HG02798 (cell line): Measurements from ENCODE around the gene MRPL51.
"Not testable (repeated sequence)": the region's sequence is repeated elsewhere in the genome, so short reads cannot be mapped to it uniquely, and the experiment has no call there.

Experiments
- ATAC-seq: cut with Tn5 transposase; IDR thresholded peaks from one replicate; pipeline ENCODE4 v1.9.1; 2021; ENCODE audit warnings: mild to moderate bottlenecking; ENCODE audit not compliant: unreplicated experiment, poor library complexity

The MRPL51 gene

DNA sequence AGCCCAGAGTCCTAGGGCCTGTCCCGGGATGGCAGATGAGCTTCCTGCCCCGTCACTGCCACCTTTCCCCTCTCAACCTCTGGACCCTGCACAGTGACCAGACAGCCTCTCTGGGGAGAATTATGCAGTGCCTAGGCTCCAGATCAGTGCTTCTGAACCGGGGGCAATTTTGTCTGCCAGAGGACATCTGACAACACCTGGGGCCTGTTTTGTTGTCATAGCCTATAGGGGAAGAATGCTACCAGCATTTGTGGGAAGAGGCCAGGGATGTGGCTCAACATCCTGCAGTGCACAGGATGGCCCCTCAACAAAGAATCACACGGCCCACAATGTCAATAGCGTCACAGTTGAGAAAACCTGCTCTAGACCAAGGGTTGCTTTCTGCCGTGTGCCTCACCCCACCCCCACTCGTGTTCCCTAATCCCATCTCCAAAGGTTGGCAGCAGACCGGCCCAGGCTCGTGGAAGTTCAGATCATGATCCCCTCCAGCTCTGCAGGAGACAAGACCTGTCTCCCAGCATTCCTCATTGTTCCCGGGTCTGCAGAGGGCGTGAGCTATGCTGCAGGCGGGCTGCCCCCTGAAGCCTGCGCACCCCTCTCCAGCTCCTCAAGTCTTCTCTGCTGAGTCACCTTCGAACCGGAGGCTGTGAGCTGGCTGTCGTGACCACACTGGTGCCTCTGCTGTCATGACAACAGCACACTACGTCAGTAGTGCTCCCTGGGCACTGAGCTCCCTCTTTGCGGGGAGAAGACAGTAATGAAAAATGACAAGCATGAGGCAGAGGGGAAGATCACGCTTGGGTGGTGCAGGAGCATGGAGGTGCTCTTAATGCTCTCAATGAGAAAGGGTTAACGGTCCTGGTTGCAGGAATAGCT lies 39.2 kb upstream of the MRPL51 start:
- no peak for ATAC-seq

DNA sequence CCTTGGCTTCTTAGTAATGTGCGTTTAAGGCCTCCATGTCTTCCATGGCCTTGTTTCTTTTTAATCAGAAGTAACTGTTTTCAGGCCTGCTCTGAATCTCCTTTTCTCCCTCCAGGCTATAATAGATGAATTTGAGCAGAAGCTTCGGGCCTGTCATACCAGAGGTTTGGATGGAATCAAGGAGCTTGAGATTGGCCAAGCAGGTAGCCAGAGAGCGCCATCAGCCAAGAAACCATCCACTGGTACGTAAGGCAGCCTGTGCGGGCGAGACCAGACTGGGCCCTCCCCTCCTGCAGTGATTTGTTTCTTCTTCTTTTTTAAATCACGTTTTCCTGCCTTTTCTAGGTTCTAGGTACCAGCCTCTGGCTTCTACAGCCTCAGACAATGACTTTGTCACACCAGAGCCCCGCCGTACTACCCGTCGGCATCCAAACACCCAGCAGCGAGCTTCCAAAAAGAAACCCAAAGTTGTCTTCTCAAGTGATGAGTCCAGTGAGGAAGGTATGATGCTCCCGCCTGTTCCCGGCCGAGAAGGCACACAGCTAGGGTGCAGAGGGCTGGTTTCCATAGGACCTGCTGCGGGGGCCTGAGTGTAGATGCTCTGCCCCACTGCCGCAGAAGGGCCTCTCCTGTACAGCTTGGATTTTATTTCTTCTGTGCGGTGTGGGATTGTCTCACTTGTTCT lies 37.7 kb upstream of the MRPL51 start:
- no peak for ATAC-seq

- ATAC-seq, result no peak
Measured at GRCh38 chr12:6529291-6529737, 36.3 kb upstream of the MRPL51 start.

- no peak for ATAC-seq
Measured at GRCh38 chr12:6528539-6529235, 35.6 kb upstream of the MRPL51 start.

GRCh38 chr12:6527711-6528110 lies 34.6 kb upstream of the MRPL51 start:
- ATAC-seq, result no peak

GRCh38 chr12:6526766-6527525 lies 33.9 kb upstream of the MRPL51 start:
- ATAC-seq, result no peak

DNA sequence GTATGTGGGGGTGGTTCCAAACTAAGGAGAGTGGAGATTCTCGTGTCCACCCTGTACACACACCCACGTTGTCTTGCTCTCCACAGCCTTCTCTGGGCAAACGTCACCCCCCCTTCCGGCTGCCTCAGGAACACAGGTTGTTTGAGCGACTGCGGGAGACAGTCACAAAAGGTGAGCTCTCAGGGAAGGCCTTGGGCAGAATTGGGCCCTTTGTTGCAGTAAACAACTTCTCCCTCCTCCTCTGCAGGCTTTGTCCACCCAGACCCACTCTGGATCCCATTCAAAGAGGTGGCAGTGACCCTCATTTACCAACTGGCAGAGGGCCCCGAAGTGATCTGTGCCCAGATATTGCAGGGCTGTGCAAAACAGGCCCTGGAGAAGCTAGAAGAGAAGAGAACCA lies 33.1 kb upstream of the MRPL51 start:
- no peak for ATAC-seq

- ATAC-seq, result no peak
Measured at GRCh38 chr12:6524648-6525047, 31.6 kb upstream of the MRPL51 start.

DNA sequence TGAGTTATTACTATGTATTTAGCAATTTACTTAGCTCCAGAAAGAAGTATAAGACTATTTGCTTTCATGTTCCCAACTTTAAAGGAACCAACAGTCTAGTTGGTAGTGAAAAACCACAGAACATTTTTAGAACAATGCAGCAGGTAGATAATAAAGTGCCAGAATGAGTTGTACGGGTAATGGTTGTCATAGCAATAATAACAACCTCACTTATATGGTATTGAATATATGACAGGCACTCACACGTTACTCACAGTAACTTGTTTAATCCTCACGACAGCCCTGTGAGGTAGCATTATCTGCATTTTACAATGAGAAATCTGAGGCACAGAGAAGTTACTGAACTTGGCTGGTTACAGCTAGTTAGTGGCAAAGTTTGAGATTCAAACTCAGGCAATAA lies 30.6 kb upstream of the MRPL51 start:
- ATAC-seq, result no peak

GRCh38 chr12:6522193-6522592 lies 29.1 kb upstream of the MRPL51 start:
- no peak for ATAC-seq

- ATAC-seq, result no peak
Measured at GRCh38 chr12:6520186-6520585, 27.1 kb upstream of the MRPL51 start.

DNA sequence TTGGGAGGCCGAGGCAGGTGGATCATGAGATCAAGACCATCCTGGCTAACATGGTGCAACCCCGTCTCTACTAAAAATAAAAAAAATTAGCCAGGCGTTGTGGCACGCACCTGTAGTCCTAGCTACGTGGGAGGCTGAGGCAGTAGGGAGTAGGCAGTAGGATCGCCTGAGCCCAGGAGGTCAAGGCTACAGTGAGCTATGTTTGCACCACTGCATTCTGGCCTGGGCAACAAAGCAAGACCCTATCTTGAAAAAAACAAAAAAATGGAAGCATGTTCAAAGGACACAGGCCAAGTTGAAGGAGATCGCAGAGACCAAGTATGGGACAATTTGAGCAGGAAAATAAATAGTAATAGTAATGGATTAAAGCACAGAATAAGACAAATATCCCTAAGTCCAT lies 15.0 kb upstream of the MRPL51 start:
- no peak for ATAC-seq

DNA sequence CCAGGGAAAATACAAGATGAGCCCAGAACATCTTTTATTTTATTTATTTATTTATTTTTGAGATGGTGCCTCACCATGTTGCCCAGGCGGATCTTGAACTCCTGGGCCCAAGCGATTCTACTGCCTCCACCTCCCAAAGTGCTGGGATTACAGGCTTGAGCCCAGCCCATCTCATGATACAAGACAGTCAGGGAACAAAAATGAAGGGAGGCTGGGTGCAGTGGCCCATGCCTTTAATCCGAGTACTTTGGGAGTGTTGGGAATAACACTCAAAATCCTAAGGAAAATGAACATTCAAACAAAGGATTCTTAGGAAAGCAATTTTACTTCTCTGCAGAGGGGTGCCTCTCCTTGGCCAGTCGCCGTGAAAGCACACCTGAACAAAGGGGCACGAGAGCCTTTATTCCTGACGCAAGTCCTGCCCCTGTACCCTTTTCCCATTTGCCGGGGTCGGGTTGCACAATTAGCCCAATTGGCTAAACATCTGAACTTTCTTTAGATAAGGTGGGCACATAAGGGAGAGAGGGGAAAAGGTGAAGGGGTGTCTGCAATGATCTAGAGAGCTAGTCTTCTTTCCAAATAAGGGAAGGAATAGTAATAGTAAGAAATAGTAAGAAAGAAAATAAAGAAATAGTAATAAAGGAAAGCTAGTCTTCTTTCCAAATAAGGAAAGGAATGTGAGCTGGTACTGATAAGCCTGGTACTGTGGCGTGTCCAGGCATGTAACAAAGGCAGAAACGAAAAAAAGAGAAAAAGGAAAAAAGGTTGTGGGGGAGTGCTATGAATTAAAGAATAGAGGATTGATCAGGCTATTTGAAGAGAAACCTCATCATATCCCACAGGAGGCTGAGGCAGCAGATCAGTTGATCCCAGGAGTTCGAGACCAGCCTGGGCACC lies 14.3 kb upstream of the MRPL51 start:
- no peak for ATAC-seq

- ATAC-seq, result no peak
Measured at GRCh38 chr12:6500466-6500865, 7.4 kb upstream of the MRPL51 start.

- not testable (repeated sequence) for ATAC-seq
Measured at GRCh38 chr12:6497291-6497690, 4.2 kb upstream of the MRPL51 start.

- no peak for ATAC-seq
Measured at GRCh38 chr12:6494968-6495367, 1.9 kb upstream of the MRPL51 start.

DNA sequence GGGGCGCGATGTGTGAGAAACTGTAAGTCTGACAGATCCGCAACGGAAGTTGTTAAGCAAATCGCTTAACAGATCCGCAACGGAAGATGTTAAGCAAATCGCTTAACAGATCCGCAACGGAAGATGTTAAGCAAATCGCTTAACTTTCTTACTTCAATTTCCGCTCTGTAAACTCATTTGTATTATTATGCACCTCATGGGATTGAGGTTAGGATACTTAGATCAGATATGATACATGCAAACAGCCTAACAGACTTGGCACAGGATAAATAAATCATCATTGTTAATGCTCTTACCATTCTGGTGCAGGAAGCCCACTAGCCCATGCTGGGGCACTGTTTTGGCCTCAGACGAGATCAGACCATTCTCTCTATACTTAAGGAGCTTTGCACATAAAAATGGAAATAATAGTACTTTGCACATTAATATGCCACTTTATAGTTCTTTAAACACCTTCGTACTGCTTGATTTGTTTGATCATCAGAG lies 1.2 kb upstream of the MRPL51 start:
- no peak for ATAC-seq

- peak; percentile 93 for ATAC-seq
Measured at GRCh38 chr12:6493497-6494257, 615 bp upstream of the MRPL51 start, which contains the start of gene NCAPD2. NCAPD2 (plus strand) TSS chr12:6494102; CDS start chr12:6495099, 997 bp downstream.
